HL-60 (cell line): ENCODE results near the gene TMEM87B.

Experiments
- DNase-seq, 2 experiments: peaks; one replicate each; pipeline ENCODE4 v3.0.0-alpha.2; 2010 to 2020; ENCODE audit warnings: low read depth in 1 of 2, low spot score in 1 of 2
- H3K27ac ChIP-seq: fragments of 250-450 bp; sonication (Bioruptor Pico); replicated peaks from 2 replicates; pipeline ENCODE4 v1.5.1; 2020; ENCODE audit warnings: mild to moderate bottlenecking, moderate library complexity
- H3K27me3 ChIP-seq: fragments of 250-450 bp; sonication (Bioruptor Pico); 2 replicates; pipeline ENCODE4 v1.5.1; 2021; ENCODE audit warnings: mild to moderate bottlenecking, moderate library complexity; ENCODE audit not compliant: insufficient read depth, poor library complexity, severe bottlenecking
- H3K4me3 ChIP-seq: replicated peaks from 2 replicates; pipeline ENCODE4 v1.5.1; 2011; ENCODE audit warnings: mild to moderate bottlenecking, control low read depth, low read length; ENCODE audit not compliant: insufficient read depth
- CTCF ChIP-seq: IDR thresholded peaks from one replicate; pipeline ENCODE4 v1.5.1; 2011; ENCODE audit warnings: low read length, control low read depth, inconsistent platforms; ENCODE audit not compliant: insufficient read depth
- GABPA ChIP-seq: IDR thresholded peaks from 2 replicates; pipeline ENCODE4 v1.6.1; 2012; ENCODE audit warnings: low read depth
- POLR2AphosphoS5 ChIP-seq: IDR thresholded peaks from 2 replicates; pipeline ENCODE4 v1.6.1; 2012; ENCODE audit warnings: low read depth
- REST ChIP-seq: IDR thresholded peaks from 2 replicates; pipeline ENCODE4 v1.6.1; 2012; ENCODE audit warnings: low read depth; ENCODE audit not compliant: insufficient replicate concordance
- SPI1 ChIP-seq: IDR thresholded peaks from 2 replicates; pipeline ENCODE4 v1.6.1; 2012; ENCODE audit warnings: low read depth, mild to moderate bottlenecking, borderline replicate concordance

The TMEM87B gene

DNA sequence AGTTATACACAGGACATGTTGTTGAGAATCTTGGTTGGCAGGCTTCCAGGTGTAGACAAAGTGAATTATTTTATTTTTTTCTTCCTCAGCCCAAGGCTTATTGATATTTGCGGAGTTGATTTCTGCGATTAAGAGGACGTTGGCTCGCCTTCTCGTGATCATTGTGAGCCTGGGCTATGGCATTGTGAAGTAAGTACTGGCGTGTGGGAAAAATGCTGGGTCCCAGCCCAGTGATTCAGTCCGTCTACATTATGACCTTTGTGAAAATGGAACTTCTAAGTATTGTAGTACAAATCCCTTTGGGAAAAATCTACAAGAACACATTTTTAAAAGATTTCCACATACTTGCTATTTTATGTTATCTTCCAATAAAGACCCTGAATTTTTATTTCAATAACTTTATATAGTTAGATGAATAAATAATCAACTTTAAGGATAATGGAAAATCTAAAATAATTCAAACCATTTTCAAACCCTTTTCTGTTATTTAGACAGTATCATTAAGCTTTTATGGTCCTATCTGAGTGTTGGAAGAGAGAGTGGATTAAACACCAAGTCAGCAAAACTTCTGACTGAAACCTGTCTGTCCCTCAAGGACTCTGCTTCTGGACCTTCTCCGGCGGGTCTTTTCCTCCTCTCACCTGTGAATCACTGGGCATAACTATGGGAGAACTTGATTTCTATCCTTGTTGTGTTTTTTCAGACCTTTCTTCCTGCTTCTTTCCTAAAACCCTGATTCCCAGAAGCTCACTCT is 31.0 kb downstream of the TMEM87B start:
- DNase-seq: no peak
- H3K27ac ChIP-seq: no peak overlapping the region
- H3K4me3 ChIP-seq: no peak overlapping the region
- no peaks in the 10 kb centered on the region for H3K27me3 ChIP-seq
- no peak for TF ChIP-seq CTCF
- no peak for TF ChIP-seq POLR2AphosphoS5
- no peak for TF ChIP-seq REST
- TF ChIP-seq SPI1: no peak
- no peak for TF ChIP-seq GABPA

GRCh38 chr2:112087346-112088020 is 32.4 kb downstream of the TMEM87B start:
- no peak overlapping the region for H3K27ac ChIP-seq

DNA sequence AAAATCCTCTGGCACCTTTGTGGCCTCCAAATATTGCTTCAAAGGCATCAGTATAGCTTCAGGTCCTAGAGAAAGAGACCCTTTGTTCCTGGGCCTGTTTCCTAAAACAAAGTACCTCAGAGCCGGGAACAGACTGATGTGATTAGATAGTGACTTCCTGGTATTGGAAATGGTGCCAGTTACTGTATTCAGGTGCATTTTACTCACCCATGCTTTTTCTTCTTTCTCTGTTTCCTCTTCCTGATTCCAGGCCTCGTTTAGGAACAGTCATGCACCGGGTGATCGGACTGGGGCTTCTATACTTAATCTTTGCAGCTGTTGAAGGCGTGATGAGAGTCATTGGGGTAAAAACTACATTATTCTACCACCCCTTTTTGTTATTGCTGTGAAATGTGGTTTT is 34.3 kb downstream of the TMEM87B start:
- TF ChIP-seq GABPA (no peak), POLR2AphosphoS5 (no peak), REST (no peak), SPI1 (no peak), CTCF (no peak)
- no peak overlapping the region for H3K27ac ChIP-seq
- no peak overlapping the region for H3K4me3 ChIP-seq
- DNase-seq: no peak
- H3K27me3 ChIP-seq: no peaks in the 10 kb centered on the region

More at GRCh38 chr2:112087346-112088020, 32.4 kb downstream of the TMEM87B start:
- DNase-seq: no peak
- TF ChIP-seq SPI1 (no peak), CTCF (no peak)
- Histone ChIP-seq H3K4me3 (no peak overlapping the region), H3K27me3 (no peaks in the 10 kb centered on the region)
